ENCODE measurements around the gene PHF3. TPM values are rescaled to one million over a fixed set of nuclear protein-coding genes. Genes with fewer than 3 reads are reported as not detected.
A peak's percentile ranks its signal among the peaks of the same experiment; 100 is the strongest.

Gene PHF3
- total and polyA plus RNA-seq, 9 donors = 23.9 to 55.7 (median 32.2) TPM

DNA sequence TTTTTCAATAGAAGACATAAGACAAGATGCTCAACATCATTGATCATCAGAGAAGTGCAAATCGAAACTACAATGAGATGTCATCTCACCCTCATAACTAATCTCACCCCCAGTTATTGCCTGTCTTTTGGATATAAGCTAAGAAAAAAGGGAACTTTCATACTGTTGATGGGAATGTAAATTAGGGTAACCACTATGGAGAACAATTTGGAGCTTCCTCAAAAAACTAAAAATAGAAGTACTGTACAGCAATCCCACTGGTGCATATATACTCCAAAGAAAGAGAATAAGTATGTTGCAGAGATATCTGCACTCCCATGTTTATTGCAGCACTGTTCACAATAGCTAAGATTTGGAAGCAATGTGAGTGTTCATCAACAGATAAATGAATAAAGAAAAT is 26.4 kb upstream of the PHF3 start:
- Histone ChIP-seq H3K36me3 (ENCODE audit: control insufficient read depth, insufficient read depth, low read length) (no peaks in the 10 kb centered on the region), H3K9me3 (replicated peaks; ENCODE audit: control insufficient read depth, low read depth, low read length) (no peaks in the 10 kb centered on the region), H3K27ac (ENCODE audit: low read length) (no peak overlapping the region), H3K4me3 (ENCODE audit: low read length) (no peak overlapping the region), H3K27me3 (ENCODE audit: control insufficient read depth, insufficient read depth, low read length) (peaks cover 2% of the 10 kb centered on the region), H3K4me1 (ENCODE audit: control insufficient read depth, insufficient read depth, low read length) (no peaks in the 10 kb centered on the region)
- no peak for DNase-seq
- no CpG with 5 or more reads among the region's 1 CpG for WGBS (ENCODE audit: insufficient coverage)

DNA sequence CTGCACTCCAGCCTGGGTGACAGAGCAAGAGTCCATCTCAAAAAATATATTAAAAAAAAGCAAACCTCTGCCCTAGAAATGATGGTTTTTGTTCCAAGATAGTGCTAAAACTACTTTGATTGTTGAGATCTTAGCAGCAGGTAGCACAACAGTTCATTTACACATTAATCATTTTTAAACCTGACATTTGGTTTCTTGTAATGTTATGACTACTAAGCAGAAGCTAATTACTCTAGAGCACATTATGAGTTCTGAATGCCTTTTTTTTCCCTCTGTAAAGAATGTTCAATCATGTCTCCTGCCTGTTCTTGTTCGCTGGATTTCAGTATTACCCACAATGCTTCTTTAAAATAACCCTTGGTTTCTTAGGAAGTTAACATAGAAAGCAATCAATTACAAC is 24.7 kb upstream of the PHF3 start:
- no peak overlapping the region for H3K27ac ChIP-seq (ENCODE audit: low read length)
- no peaks in the 10 kb centered on the region for H3K4me1 ChIP-seq (ENCODE audit: control insufficient read depth, insufficient read depth, low read length)
- H3K36me3 ChIP-seq (ENCODE audit: control insufficient read depth, insufficient read depth, low read length) = no peaks in the 10 kb centered on the region
- peaks cover 2% of the 10 kb centered on the region for H3K27me3 ChIP-seq (ENCODE audit: control insufficient read depth, insufficient read depth, low read length)
- no CpG with 5 or more reads among the region's 1 CpG for WGBS (ENCODE audit: insufficient coverage)
- H3K4me3 ChIP-seq (ENCODE audit: low read length) = no peak overlapping the region
- H3K9me3 ChIP-seq (replicated peaks; ENCODE audit: control insufficient read depth, low read depth, low read length) = no peaks in the 10 kb centered on the region
- no peak for DNase-seq

DNA sequence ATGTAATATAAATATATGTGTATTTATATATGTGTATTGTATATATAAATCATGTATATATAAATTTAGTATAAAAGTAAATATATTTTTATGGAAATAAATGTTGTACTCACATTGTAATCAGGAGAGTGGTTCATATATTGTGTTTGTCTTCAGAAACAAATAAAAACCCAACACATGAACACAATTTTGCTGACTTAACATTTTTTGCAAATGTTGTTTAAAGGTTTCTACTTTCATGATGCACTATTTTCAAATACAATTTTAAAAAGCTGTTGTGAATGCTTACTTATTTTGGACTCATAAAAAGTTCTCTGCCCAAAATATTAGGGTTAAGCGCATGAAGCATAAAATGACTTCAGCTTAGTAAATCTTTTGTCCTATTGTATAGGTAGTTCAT is 24.0 kb upstream of the PHF3 start:
- peaks cover 2% of the 10 kb centered on the region for H3K27me3 ChIP-seq (ENCODE audit: control insufficient read depth, insufficient read depth, low read length)
- no peaks in the 10 kb centered on the region for H3K4me1 ChIP-seq (ENCODE audit: control insufficient read depth, insufficient read depth, low read length)
- no peaks in the 10 kb centered on the region for H3K9me3 ChIP-seq (replicated peaks; ENCODE audit: control insufficient read depth, low read depth, low read length)
- no CpG with 5 or more reads among the region's 1 CpG for WGBS (ENCODE audit: insufficient coverage)
- H3K27ac ChIP-seq (ENCODE audit: low read length) = no peak overlapping the region
- DNase-seq = no peak
- H3K4me3 ChIP-seq (ENCODE audit: low read length) = no peak overlapping the region
- H3K36me3 ChIP-seq (ENCODE audit: control insufficient read depth, insufficient read depth, low read length) = no peaks in the 10 kb centered on the region

DNA sequence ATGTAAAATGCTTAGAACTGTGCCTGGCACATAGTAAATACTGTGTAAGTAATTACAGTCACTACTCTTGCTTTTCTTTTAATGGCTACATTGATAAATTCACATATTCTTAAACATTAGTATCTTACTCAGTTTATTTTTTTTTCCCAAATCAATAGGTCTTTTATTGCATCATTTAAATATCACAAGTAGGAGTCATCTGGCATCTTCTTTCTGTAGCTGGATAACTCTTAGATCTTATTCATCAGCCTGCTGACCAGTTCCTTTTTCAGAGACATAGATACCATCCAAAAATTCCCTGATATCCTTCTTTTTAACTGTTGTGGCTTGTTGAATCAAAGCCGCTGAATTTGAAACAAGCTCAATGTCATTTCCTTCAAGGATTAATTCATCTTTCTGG is 20.0 kb upstream of the PHF3 start:
- Histone ChIP-seq H3K36me3 (ENCODE audit: control insufficient read depth, insufficient read depth, low read length) (no peaks in the 10 kb centered on the region), H3K27me3 (ENCODE audit: control insufficient read depth, insufficient read depth, low read length) (no peaks in the 10 kb centered on the region), H3K4me3 (ENCODE audit: low read length) (no peak overlapping the region), H3K9me3 (replicated peaks; ENCODE audit: control insufficient read depth, low read depth, low read length) (no peaks in the 10 kb centered on the region), H3K4me1 (ENCODE audit: control insufficient read depth, insufficient read depth, low read length) (no peaks in the 10 kb centered on the region), H3K27ac (ENCODE audit: low read length) (no peak overlapping the region)
- WGBS (ENCODE audit: insufficient coverage) = 100% methylated on average over 1 of the region's 1 CpG
- DNase-seq = no peak

DNA sequence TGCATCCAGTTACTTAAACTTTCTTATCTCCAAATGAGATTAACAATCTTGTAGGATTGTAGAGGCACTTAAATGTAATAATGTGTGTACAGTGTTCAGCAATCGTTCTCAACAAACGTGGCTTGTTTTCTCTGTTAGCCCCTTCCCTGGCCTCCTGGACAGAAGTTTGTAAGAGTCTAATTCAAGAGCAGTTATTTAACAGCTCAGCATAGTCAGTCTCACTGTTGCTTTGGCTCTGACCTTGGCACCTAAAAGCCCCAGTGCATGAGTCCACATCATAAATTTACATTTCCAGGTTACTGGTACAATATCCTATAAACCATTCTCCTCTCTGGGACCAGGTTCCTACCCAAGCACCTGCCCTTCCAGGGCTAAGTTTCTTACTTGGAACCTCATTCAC is 11.5 kb upstream of the PHF3 start:
- DNase-seq = no peak
- Histone ChIP-seq H3K27me3 (ENCODE audit: control insufficient read depth, insufficient read depth, low read length) (no peaks in the 10 kb centered on the region), H3K36me3 (ENCODE audit: control insufficient read depth, insufficient read depth, low read length) (no peaks in the 10 kb centered on the region), H3K4me3 (ENCODE audit: low read length) (no peak overlapping the region), H3K4me1 (ENCODE audit: control insufficient read depth, insufficient read depth, low read length) (no peaks in the 10 kb centered on the region), H3K27ac (ENCODE audit: low read length) (no peak overlapping the region), H3K9me3 (replicated peaks; ENCODE audit: control insufficient read depth, low read depth, low read length) (no peaks in the 10 kb centered on the region)
- no CpG with 5 or more reads among the region's 2 CpGs for WGBS (ENCODE audit: insufficient coverage)

DNA sequence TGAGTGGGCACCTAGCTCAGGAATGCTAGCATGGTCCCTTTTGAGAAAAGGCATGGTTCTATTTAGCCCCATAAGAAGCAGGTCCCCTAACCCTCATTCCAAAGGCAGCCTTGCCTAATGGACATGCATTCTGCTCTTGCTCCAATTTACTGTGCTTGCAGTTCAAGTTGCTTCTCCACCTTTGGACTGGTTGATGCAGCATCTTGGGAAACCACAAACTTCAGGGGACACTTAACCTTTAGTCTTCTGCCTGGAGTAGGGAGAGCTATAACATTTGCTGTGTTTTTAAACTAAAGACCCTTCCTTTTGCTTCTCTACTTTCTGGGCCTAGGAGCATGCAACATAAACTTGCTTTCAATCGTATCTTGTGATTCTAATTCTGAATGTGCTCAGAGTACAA is 5.1 kb upstream of the PHF3 start:
- 80% methylated on average over 1 of the region's 1 CpG for WGBS (ENCODE audit: insufficient coverage)
- no peak overlapping the region for H3K4me3 ChIP-seq (ENCODE audit: low read length)

DNA sequence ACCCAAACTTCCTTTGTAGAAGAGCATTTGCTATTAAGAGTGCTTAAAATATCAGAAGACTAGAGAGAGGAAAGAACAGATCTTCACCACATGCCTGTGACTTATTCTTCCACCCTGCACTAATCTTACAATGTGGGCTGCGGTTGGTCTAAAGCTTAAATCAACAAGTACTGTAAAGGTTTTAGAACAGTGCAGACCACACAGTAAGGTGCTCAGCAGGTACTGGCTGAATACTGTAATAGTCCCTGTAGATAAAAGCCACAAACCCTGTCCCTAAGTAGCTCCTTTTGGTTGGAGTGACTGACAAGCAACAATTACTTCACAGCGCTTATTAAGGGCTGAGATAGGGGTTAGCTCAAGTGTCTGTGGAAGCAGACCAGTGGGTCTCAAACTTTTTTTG is 972 bp upstream of the PHF3 start:
- H3K4me3 ChIP-seq (ENCODE audit: low read length) = no peak overlapping the region

More for the DNA sequence above, 5.1 kb upstream of the PHF3 start:
- Histone ChIP-seq H3K27ac (ENCODE audit: low read length) (no peak overlapping the region), H3K27me3 (ENCODE audit: control insufficient read depth, insufficient read depth, low read length) (no peaks in the 10 kb centered on the region), H3K4me1 (ENCODE audit: control insufficient read depth, insufficient read depth, low read length) (peaks cover 6% of the 10 kb centered on the region), H3K36me3 (ENCODE audit: control insufficient read depth, insufficient read depth, low read length) (no peaks in the 10 kb centered on the region), H3K9me3 (replicated peaks; ENCODE audit: control insufficient read depth, low read depth, low read length) (no peaks in the 10 kb centered on the region)
- no peak for DNase-seq

DNA sequence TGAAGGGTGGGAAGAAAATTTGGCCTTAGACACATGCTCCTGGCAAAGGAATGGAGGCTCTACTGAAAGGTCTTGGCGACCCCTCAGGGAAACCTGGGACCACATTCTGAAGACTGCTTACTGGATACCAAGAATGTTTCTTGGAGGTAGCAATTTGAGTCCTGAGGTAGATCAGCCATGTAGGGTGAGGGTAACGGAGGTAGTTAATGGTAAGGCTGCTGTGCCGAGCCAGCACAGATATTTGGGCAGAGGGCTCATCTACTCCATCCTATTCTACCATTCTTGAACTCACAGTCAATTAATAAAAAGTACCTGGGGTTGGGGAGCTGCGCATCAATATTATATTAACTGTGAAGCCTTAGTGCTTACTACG is 401 bp upstream of the PHF3 start:
- Histone ChIP-seq H3K27ac (ENCODE audit: low read length) (peak overlapping the region; percentile 80), H3K4me1 (ENCODE audit: control insufficient read depth, insufficient read depth, low read length) (peaks cover 6% of the 10 kb centered on the region), H3K9me3 (replicated peaks; ENCODE audit: control insufficient read depth, low read depth, low read length) (no peaks in the 10 kb centered on the region), H3K36me3 (ENCODE audit: control insufficient read depth, insufficient read depth, low read length) (no peaks in the 10 kb centered on the region), H3K27me3 (ENCODE audit: control insufficient read depth, insufficient read depth, low read length) (no peaks in the 10 kb centered on the region), H3K4me3 (ENCODE audit: low read length) (peak overlapping the region; percentile 60)
- DNase-seq = no peak
- WGBS (ENCODE audit: insufficient coverage) = 0% methylated on average over 3 of the region's 5 CpGs

More for the DNA sequence above, 972 bp upstream of the PHF3 start:
- no peak overlapping the region for H3K27ac ChIP-seq (ENCODE audit: low read length)
- H3K36me3 ChIP-seq (ENCODE audit: control insufficient read depth, insufficient read depth, low read length) = no peaks in the 10 kb centered on the region
- no peak for DNase-seq
- no peaks in the 10 kb centered on the region for H3K27me3 ChIP-seq (ENCODE audit: control insufficient read depth, insufficient read depth, low read length)
- H3K4me1 ChIP-seq (ENCODE audit: control insufficient read depth, insufficient read depth, low read length) = peaks cover 6% of the 10 kb centered on the region
- H3K9me3 ChIP-seq (replicated peaks; ENCODE audit: control insufficient read depth, low read depth, low read length) = no peaks in the 10 kb centered on the region
- no CpG with 5 or more reads among the region's 2 CpGs for WGBS (ENCODE audit: insufficient coverage)

DNA sequence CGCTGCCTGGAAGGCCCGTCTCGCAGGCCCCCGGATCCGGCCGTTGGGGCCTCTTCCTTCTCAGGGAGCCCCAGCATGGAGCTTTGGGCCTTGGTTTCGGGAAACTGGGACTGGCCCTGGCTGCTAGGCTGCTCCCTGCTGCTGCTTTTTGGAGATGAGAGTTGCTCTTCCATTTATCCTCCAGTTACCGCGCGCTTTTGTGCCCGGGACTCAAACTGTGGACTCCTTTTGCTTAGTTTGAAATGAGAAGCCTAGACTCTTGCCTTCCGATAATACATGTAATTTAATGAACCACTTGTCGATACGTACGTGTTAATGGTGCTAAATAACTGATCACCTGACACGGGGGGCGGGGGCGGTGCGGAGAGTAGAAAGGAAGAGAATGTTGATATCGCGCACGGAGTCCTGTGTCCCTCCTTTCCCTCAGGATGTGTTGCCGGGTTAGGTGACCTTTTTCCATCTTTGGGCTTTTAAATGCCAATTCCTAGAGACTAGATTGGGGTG is 968 bp downstream of the PHF3 start:
- Histone ChIP-seq H3K27ac (ENCODE audit: low read length) (peak overlapping the region; percentile 97), H3K36me3 (ENCODE audit: control insufficient read depth, insufficient read depth, low read length) (peaks cover under 1% of the 10 kb centered on the region), H3K27me3 (ENCODE audit: control insufficient read depth, insufficient read depth, low read length) (no peaks in the 10 kb centered on the region), H3K9me3 (replicated peaks; ENCODE audit: control insufficient read depth, low read depth, low read length) (no peaks in the 10 kb centered on the region), H3K4me3 (ENCODE audit: low read length) (peak overlapping the region; percentile 88), H3K4me1 (ENCODE audit: control insufficient read depth, insufficient read depth, low read length) (peaks cover 6% of the 10 kb centered on the region)
- peak; percentile 69 for DNase-seq
- WGBS (ENCODE audit: insufficient coverage) = 1% methylated on average over 13 of the region's 23 CpGs

DNA sequence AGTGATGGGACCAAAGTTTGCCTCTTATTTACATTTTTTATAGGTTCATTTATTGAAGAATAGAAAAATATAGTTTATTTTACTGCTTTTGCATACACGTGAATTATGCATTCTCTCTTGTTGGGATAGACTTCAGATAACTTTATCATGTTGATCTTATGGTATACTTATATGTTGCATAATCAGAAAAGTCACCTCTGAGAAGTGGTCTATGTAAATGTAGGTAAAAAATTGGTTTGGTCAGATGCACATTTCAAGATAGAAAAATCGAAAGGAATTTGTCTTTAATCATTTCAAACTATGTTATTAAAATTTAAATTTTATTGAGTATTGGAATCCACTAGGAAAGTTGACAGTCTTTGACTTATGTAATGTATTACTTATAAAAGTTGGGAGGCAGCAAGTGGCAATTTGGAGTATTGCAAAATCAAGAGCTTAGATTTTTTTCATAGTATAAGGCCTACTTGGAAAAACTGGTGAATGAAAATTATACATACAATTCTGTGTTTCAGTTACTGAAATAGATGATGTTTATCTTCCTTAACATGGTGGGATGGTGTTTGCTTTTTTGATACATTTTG is 2.4 kb downstream of the PHF3 start:
- peaks cover 6% of the 10 kb centered on the region for H3K4me1 ChIP-seq (ENCODE audit: control insufficient read depth, insufficient read depth, low read length)
- no peaks in the 10 kb centered on the region for H3K9me3 ChIP-seq (replicated peaks; ENCODE audit: control insufficient read depth, low read depth, low read length)
- H3K27me3 ChIP-seq (ENCODE audit: control insufficient read depth, insufficient read depth, low read length) = no peaks in the 10 kb centered on the region
- DNase-seq = no peak
- no CpG with 5 or more reads among the region's 2 CpGs for WGBS (ENCODE audit: insufficient coverage)
- H3K36me3 ChIP-seq (ENCODE audit: control insufficient read depth, insufficient read depth, low read length) = peaks cover 2% of the 10 kb centered on the region
- H3K4me3 ChIP-seq (ENCODE audit: low read length) = no peak overlapping the region
- no peak overlapping the region for H3K27ac ChIP-seq (ENCODE audit: low read length)

DNA sequence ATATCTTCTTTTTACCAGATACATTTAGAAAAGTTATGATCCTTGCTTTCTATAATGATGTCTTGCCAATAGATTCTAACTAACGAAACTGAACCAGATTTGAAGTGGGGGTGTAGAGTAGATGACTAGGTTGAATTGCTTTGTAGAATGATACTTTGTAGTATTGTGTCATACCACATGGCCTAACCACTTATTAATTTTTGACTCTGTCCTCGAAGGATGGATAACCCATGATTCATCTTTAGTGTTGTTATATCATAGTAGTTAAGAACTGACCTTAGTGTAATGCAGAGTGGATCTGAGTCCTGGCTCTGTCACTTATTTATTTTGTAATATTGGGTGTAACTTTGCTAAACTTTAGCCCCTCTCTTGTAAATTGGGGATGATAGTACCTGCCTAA is 4.5 kb downstream of the PHF3 start:
- WGBS (ENCODE audit: insufficient coverage) = no CpG with 5 or more reads among the region's 2 CpGs
- Histone ChIP-seq H3K27ac (ENCODE audit: low read length) (no peak overlapping the region), H3K36me3 (ENCODE audit: control insufficient read depth, insufficient read depth, low read length) (peaks cover 2% of the 10 kb centered on the region), H3K4me1 (ENCODE audit: control insufficient read depth, insufficient read depth, low read length) (peaks cover 2% of the 10 kb centered on the region), H3K4me3 (ENCODE audit: low read length) (no peak overlapping the region), H3K27me3 (ENCODE audit: control insufficient read depth, insufficient read depth, low read length) (no peaks in the 10 kb centered on the region), H3K9me3 (replicated peaks; ENCODE audit: control insufficient read depth, low read depth, low read length) (no peaks in the 10 kb centered on the region)
- DNase-seq = no peak

All from muscle of leg (tissue), 11 donors.